Activated CD8-positive, alpha-beta T cell treated with anti-CD3 and anti-CD28 coated beads, Interleukin-2, amount 10 ng/mL, durations not matched to agents 7 days and 5 days (primary cell): Measurements from ENCODE around the gene ADAMTS10. TPM values are rescaled to one million over a fixed set of nuclear protein-coding genes. Genes with fewer than 3 reads are reported as not detected.
A peak's percentile ranks its signal among the peaks of the same experiment; 100 is the strongest.

Experiments used
- ATAC-seq: fragments of 150-1000 bp; cut with Tn5 transposase; one replicate; pipeline ENCODE4 v1.10.0; 2021; ENCODE audit warnings: moderate library complexity
- CTCF ChIA-PET: fragments of 350-600 bp; sonication (Branson Sonifier 250); formaldehyde crosslinking; loops from one replicate; lab custom pipeline; 2021; ENCODE audit warnings: antibody characterized with exemption; lab: Charles Lee
- POLR2A ChIA-PET: fragments of 350-600 bp; sonication (Branson Sonifier 250); formaldehyde crosslinking; loops from one replicate; lab custom pipeline; 2021; ENCODE audit warnings: antibody characterized with exemption; lab: Charles Lee
- DNase-seq: peaks from one replicate; pipeline ENCODE4 v3.0.0-alpha.2; 2020
- H3K27ac Mint-ChIP-seq: one replicate; pipeline ENCODE4 v1.8.0; 2021; ENCODE audit warnings: mild to moderate bottlenecking, mixed read lengths
- H3K27me3 Mint-ChIP-seq: one replicate; pipeline ENCODE4 v1.8.0; 2021; ENCODE audit warnings: low read depth, mixed read lengths
- H3K36me3 Mint-ChIP-seq: one replicate; pipeline ENCODE4 v1.8.0; 2021; ENCODE audit warnings: low read depth, mixed read lengths
- H3K4me1 Mint-ChIP-seq: one replicate; pipeline ENCODE4 v1.8.0; 2021; ENCODE audit warnings: low read depth, mixed read lengths
- H3K4me3 Mint-ChIP-seq: one replicate; pipeline ENCODE4 v1.8.0; 2021; ENCODE audit warnings: mild to moderate bottlenecking, mixed read lengths
- H3K9me3 Mint-ChIP-seq: one replicate; pipeline ENCODE4 v1.8.0; 2022; ENCODE audit warnings: mixed read lengths; ENCODE audit not compliant: insufficient read depth
- total RNA-seq, 2 experiments: library from RNA; stranded (reverse); gene quantifications; one replicate each; pipeline ENCODE4 v1.2.3, GENCODE V29; 2021

ADAMTS10 gene
- total RNA-seq, 2 experiments from 2014 or later, result 3.6 to 4.9 TPM

- ChIA-PET POLR2A (no interaction called here), CTCF (interaction anchor here (2.8 kb wide), 1 partner anchor 11 kb away, joined by 18 read pairs; the partner anchor contains the start of gene MYO1F)
- Mint-ChIP-seq H3K4me1 (peaks cover 10% of the 10 kb centered on the region), H3K36me3 (peaks cover 12% of the 10 kb centered on the region), H3K27me3 (peaks cover 12% of the 10 kb centered on the region), H3K4me3 (no peak overlapping the region), H3K27ac (no peak overlapping the region), H3K9me3 (peaks cover 9% of the 10 kb centered on the region)
- no peak for DNase-seq
- ATAC-seq, result no peak
Measured at GRCh38 chr19:8589177-8589714, 21.3 kb downstream of the ADAMTS10 start.

GRCh38 chr19:8585894-8586750, 24.4 kb downstream of the ADAMTS10 start:
- Mint-ChIP-seq H3K4me3 (no peak overlapping the region), H3K27me3 (peaks cover 5% of the 10 kb centered on the region), H3K4me1 (peaks cover 2% of the 10 kb centered on the region), H3K36me3 (no peaks in the 10 kb centered on the region), H3K9me3 (no peaks in the 10 kb centered on the region), H3K27ac (no peak overlapping the region)
- ChIA-PET POLR2A (no interaction called here), CTCF (interaction anchor here (0.6 to 0.9 kb wide), 3 partner anchors 9 to 245 kb away, joined by 3 read pairs; no protein-coding TSS in a partner anchor)
- peak; percentile 43 for ATAC-seq
- peak; percentile 67 for DNase-seq

GRCh38 chr19:8584965-8585893, 25.3 kb downstream of the ADAMTS10 start:
- Mint-ChIP-seq H3K4me1 (peaks cover 5% of the 10 kb centered on the region), H3K4me3 (no peak overlapping the region), H3K36me3 (no peaks in the 10 kb centered on the region), H3K27me3 (no peaks in the 10 kb centered on the region), H3K27ac (no peak overlapping the region), H3K9me3 (no peaks in the 10 kb centered on the region)
- ATAC-seq, result no peak
- DNase-seq, result no peak
- ChIA-PET POLR2A (no interaction called here), CTCF (interaction anchor here (0.6 to 0.9 kb wide), 2 partner anchors 9 to 98 kb away, joined by 3 read pairs; no protein-coding TSS in a partner anchor)

GRCh38 chr19:8580710-8581281, 29.7 kb downstream of the ADAMTS10 start:
- DNase-seq (peak; percentile 91), ATAC-seq (peak; percentile 52)
- Mint-ChIP-seq H3K27me3 (peaks cover 4% of the 10 kb centered on the region), H3K27ac (no peak overlapping the region), H3K36me3 (peaks cover 11% of the 10 kb centered on the region), H3K4me3 (no peak overlapping the region), H3K4me1 (peaks cover 24% of the 10 kb centered on the region), H3K9me3 (no peaks in the 10 kb centered on the region)
- ChIA-PET CTCF (interaction anchor here (0.5 to 7.2 kb wide), 32 partner anchors 10 to 500 kb away, joined by 3 to 158 read pairs (median 4); partner anchors contain the start of genes HNRNPM, MARCHF2 and ZNF414), POLR2A (interaction anchor here (0.9 to 6.8 kb wide), 4 partner anchors 12 to 136 kb away, joined by 3 to 45 read pairs (median 4); partner anchors contain the start of gene ZNF414)

- CTCF ChIA-PET, result interaction anchor here (0.7 to 7.2 kb wide), 41 partner anchors 9 to 400 kb away, joined by 3 to 158 read pairs (median 6); partner anchors contain the start of genes HNRNPM, MARCHF2 and ZNF414
- peak overlapping the region; percentile 60 for H3K27ac Mint-ChIP-seq
Measured at GRCh38 chr19:8578642-8579265, 31.8 kb downstream of the ADAMTS10 start.

GRCh38 chr19:8577741-8578140, 32.8 kb downstream of the ADAMTS10 start:
- ChIA-PET POLR2A (interaction anchor here (0.6 to 6.8 kb wide), 8 partner anchors 9 to 133 kb away, joined by 3 to 45 read pairs (median 4); partner anchors contain the start of genes HNRNPM and ZNF414), CTCF (interaction anchor here (0.7 to 7.2 kb wide), 34 partner anchors 10 to 399 kb away, joined by 3 to 158 read pairs (median 6); partner anchors contain the start of genes HNRNPM, MARCHF2 and ZNF414)
- Mint-ChIP-seq H3K27ac (peak overlapping the region; percentile 83), H3K4me1 (peaks cover 53% of the 10 kb centered on the region), H3K9me3 (no peaks in the 10 kb centered on the region), H3K36me3 (peaks cover 39% of the 10 kb centered on the region), H3K27me3 (peaks cover 4% of the 10 kb centered on the region), H3K4me3 (peak overlapping the region; percentile 89)
- no peak for DNase-seq
- no peak for ATAC-seq

More at GRCh38 chr19:8578642-8579265, 31.8 kb downstream of the ADAMTS10 start:
- peaks cover 4% of the 10 kb centered on the region for H3K27me3 Mint-ChIP-seq
- H3K36me3 Mint-ChIP-seq, result peaks cover 31% of the 10 kb centered on the region
- peak; percentile 36 for ATAC-seq
- H3K9me3 Mint-ChIP-seq, result no peaks in the 10 kb centered on the region
- DNase-seq, result peak; percentile 90
- POLR2A ChIA-PET, result interaction anchor here (0.9 to 6.8 kb wide), 5 partner anchors 8 to 134 kb away, joined by 3 to 45 read pairs (median 5); partner anchors contain the start of genes HNRNPM and ZNF414
- peak overlapping the region; percentile 26 for H3K4me3 Mint-ChIP-seq
- peaks cover 44% of the 10 kb centered on the region for H3K4me1 Mint-ChIP-seq

- DNase-seq, result peak; percentile 52
- no peak for ATAC-seq
- H3K4me1 Mint-ChIP-seq, result peaks cover 58% of the 10 kb centered on the region
Measured at GRCh38 chr19:8577247-8577646, 33.3 kb downstream of the ADAMTS10 start, which contains the start of gene MYO1F. Gene MYO1F (minus strand): TSS chr19:8577442. CDS start chr19:8577309, 133 bp downstream.

GRCh38 chr19:8576273-8576993, 34.1 kb downstream of the ADAMTS10 start:
- ATAC-seq, result peak; percentile 40
- ChIA-PET CTCF (interaction anchor here (0.7 to 7.2 kb wide), 8 partner anchors 14 to 222 kb away, joined by 3 to 104 read pairs (median 15); partner anchors contain the start of genes MARCHF2 and ZNF414), POLR2A (interaction anchor here (0.6 to 6.8 kb wide), 6 partner anchors 11 to 434 kb away, joined by 3 to 45 read pairs (median 3); partner anchors contain the start of gene ZNF414)
- H3K27ac Mint-ChIP-seq, result peak overlapping the region; percentile 83
- peaks cover 48% of the 10 kb centered on the region for H3K36me3 Mint-ChIP-seq
- peaks cover 4% of the 10 kb centered on the region for H3K27me3 Mint-ChIP-seq
- peak overlapping the region; percentile 89 for H3K4me3 Mint-ChIP-seq
- no peaks in the 10 kb centered on the region for H3K9me3 Mint-ChIP-seq
- H3K4me1 Mint-ChIP-seq, result peaks cover 65% of the 10 kb centered on the region
- DNase-seq, result peak; percentile 48

More at GRCh38 chr19:8577247-8577646, 33.3 kb downstream of the ADAMTS10 start, which contains the start of gene MYO1F:
- ChIA-PET CTCF (interaction anchor here (0.8 to 7.2 kb wide), 22 partner anchors 9 to 399 kb away, joined by 3 to 158 read pairs (median 10); partner anchors contain the start of genes HNRNPM, MARCHF2 and ZNF414), POLR2A (interaction anchor here (0.6 to 6.8 kb wide), 7 partner anchors 8 to 435 kb away, joined by 3 to 45 read pairs (median 4); partner anchors contain the start of gene ZNF414)
- H3K27me3 Mint-ChIP-seq, result peaks cover 4% of the 10 kb centered on the region
- H3K9me3 Mint-ChIP-seq, result no peaks in the 10 kb centered on the region
- H3K36me3 Mint-ChIP-seq, result peaks cover 44% of the 10 kb centered on the region
- H3K27ac Mint-ChIP-seq, result peak within 1 kb of the TSS; percentile 83
- peak within 1 kb of the TSS; percentile 89 for H3K4me3 Mint-ChIP-seq

- ATAC-seq (peak; percentile 27), DNase-seq (peak; percentile 68)
- peak overlapping the region; percentile 89 for H3K4me3 Mint-ChIP-seq
- H3K36me3 Mint-ChIP-seq, result peaks cover 54% of the 10 kb centered on the region
- peaks cover 69% of the 10 kb centered on the region for H3K4me1 Mint-ChIP-seq
- peaks cover 4% of the 10 kb centered on the region for H3K27me3 Mint-ChIP-seq
- CTCF ChIA-PET, result interaction anchor here (1.5 to 7.2 kb wide), 4 partner anchors 24 to 221 kb away, joined by 4 to 104 read pairs (median 44); partner anchors contain the start of gene ZNF414
- peak overlapping the region; percentile 83 for H3K27ac Mint-ChIP-seq
- H3K9me3 Mint-ChIP-seq, result no peaks in the 10 kb centered on the region
- POLR2A ChIA-PET, result interaction anchor here (0.6 to 6.8 kb wide), 2 partner anchors 10 to 61 kb away, joined by 3 to 45 read pairs; partner anchors contain the start of gene ZNF414
Measured at GRCh38 chr19:8575467-8575997, 35.0 kb downstream of the ADAMTS10 start.
